NCI-H1105 treated with DMSO at 0.1 percent for 48 hours (cell line): ENCODE measurements around the gene PRKAG2.

Experiments used
- DNase-seq: peaks from one replicate; lab custom pipeline; 2025; lab: John Stamatoyannopoulos, UW

The PRKAG2 gene

GRCh38 chr7:151900986-151901621, 24.2 kb upstream of the PRKAG2 start:
- no peak for DNase-seq

GRCh38 chr7:151900591-151900985, 23.7 kb upstream of the PRKAG2 start:
- DNase-seq: no peak

- DNase-seq: no peak
Measured at GRCh38 chr7:151899513-151900360, 22.8 kb upstream of the PRKAG2 start.

- no peak for DNase-seq
Measured at GRCh38 chr7:151897951-151898686, 21.2 kb upstream of the PRKAG2 start.

GRCh38 chr7:151897161-151897731, 20.3 kb upstream of the PRKAG2 start:
- no peak for DNase-seq

- no peak for DNase-seq
Measured at GRCh38 chr7:151896486-151896885, 19.6 kb upstream of the PRKAG2 start.

GRCh38 chr7:151896086-151896485, 19.2 kb upstream of the PRKAG2 start:
- DNase-seq: no peak

GRCh38 chr7:151895631-151896031, 18.7 kb upstream of the PRKAG2 start:
- DNase-seq: no peak

- DNase-seq: no peak
Measured at GRCh38 chr7:151895008-151895630, 18.2 kb upstream of the PRKAG2 start.

- no peak for DNase-seq
Measured at GRCh38 chr7:151894111-151895007, 17.4 kb upstream of the PRKAG2 start.

- no peak for DNase-seq
Measured at GRCh38 chr7:151893405-151893923, 16.5 kb upstream of the PRKAG2 start.

GRCh38 chr7:151891753-151892152, 14.8 kb upstream of the PRKAG2 start:
- no peak for DNase-seq

GRCh38 chr7:151891182-151891581, 14.3 kb upstream of the PRKAG2 start:
- no peak for DNase-seq

GRCh38 chr7:151890355-151891004, 13.6 kb upstream of the PRKAG2 start:
- DNase-seq: no peak

GRCh38 chr7:151889406-151890354, 12.8 kb upstream of the PRKAG2 start:
- DNase-seq: no peak

GRCh38 chr7:151888079-151889067, 11.5 kb upstream of the PRKAG2 start:
- no peak for DNase-seq

- DNase-seq: no peak
Measured at GRCh38 chr7:151886783-151887182, 9.9 kb upstream of the PRKAG2 start.

GRCh38 chr7:151885202-151885580, 8.3 kb upstream of the PRKAG2 start:
- DNase-seq: no peak
